Activated CD4-positive, alpha-beta T cell treated with anti-CD3 and anti-CD28 coated beads, Interleukin-2, amount 50 U/mL, for 16 hours (primary cell): ENCODE data around the gene CAMK2D.
A peak's percentile ranks its signal among the peaks of the same experiment; 100 is the strongest.

Experiments used
- DNase-seq: peaks from one replicate; pipeline ENCODE4 v3.0.0-alpha.2; 2020

The CAMK2D gene

GRCh38 chr4:113678641-113679040, 82.9 kb downstream of the CAMK2D start:
- DNase-seq, result no peak

- DNase-seq, result peak; percentile 30
Measured at GRCh38 chr4:113677325-113677724, 84.2 kb downstream of the CAMK2D start.

- no peak for DNase-seq
Measured at GRCh38 chr4:113675731-113676697, 85.5 kb downstream of the CAMK2D start.

- DNase-seq, result no peak
Measured at GRCh38 chr4:113674733-113675132, 86.8 kb downstream of the CAMK2D start.

GRCh38 chr4:113674251-113674650, 87.3 kb downstream of the CAMK2D start:
- DNase-seq, result no peak

- DNase-seq, result peak; percentile 67
Measured at GRCh38 chr4:113673450-113673849, 88.1 kb downstream of the CAMK2D start.

GRCh38 chr4:113666386-113667114, 95.0 kb downstream of the CAMK2D start:
- DNase-seq, result no peak

GRCh38 chr4:113665036-113665435, 96.5 kb downstream of the CAMK2D start:
- no peak for DNase-seq

- DNase-seq, result no peak
Measured at GRCh38 chr4:113662581-113662980, 99.0 kb downstream of the CAMK2D start.

GRCh38 chr4:113659127-113659526, 102.4 kb downstream of the CAMK2D start:
- no peak for DNase-seq

- DNase-seq, result no peak
Measured at GRCh38 chr4:113657586-113658233, 103.8 kb downstream of the CAMK2D start.

GRCh38 chr4:113653871-113654270, 107.7 kb downstream of the CAMK2D start:
- DNase-seq, result no peak

- DNase-seq, result no peak
Measured at GRCh38 chr4:113646442-113646822, 115.1 kb downstream of the CAMK2D start.

GRCh38 chr4:113645771-113646441, 115.6 kb downstream of the CAMK2D start:
- DNase-seq, result no peak

- DNase-seq, result no peak
Measured at GRCh38 chr4:113645288-113645687, 116.2 kb downstream of the CAMK2D start.

GRCh38 chr4:113644398-113644797, 117.1 kb downstream of the CAMK2D start:
- no peak for DNase-seq

- no peak for DNase-seq
Measured at GRCh38 chr4:113643505-113643904, 118.0 kb downstream of the CAMK2D start.

- no peak for DNase-seq
Measured at GRCh38 chr4:113641025-113641431, 120.5 kb downstream of the CAMK2D start.

- no peak for DNase-seq
Measured at GRCh38 chr4:113639326-113639725, 122.2 kb downstream of the CAMK2D start.

GRCh38 chr4:113638562-113638832, 123.0 kb downstream of the CAMK2D start:
- DNase-seq, result no peak

- DNase-seq, result no peak
Measured at GRCh38 chr4:113637823-113638561, 123.5 kb downstream of the CAMK2D start.

- no peak for DNase-seq
Measured at GRCh38 chr4:113637363-113637762, 124.2 kb downstream of the CAMK2D start.
